Muscle of arm (tissue), 14 donors: Measurements from ENCODE around the gene ZNF132. TPM values are rescaled to one million over a fixed set of nuclear protein-coding genes. Genes with fewer than 3 reads are reported as not detected.
"Not testable (repeated sequence)": the region's sequence is repeated elsewhere in the genome, so short reads cannot be mapped to it uniquely, and the experiment has no call there.

Experiments used
- DNase-seq: peaks from one replicate; pipeline ENCODE4 v3.0.0-alpha.2; 2013
- long read RNA-seq, 11 donors: transcript quantifications; one replicate each; lab custom pipeline, GENCODE V29; 2026
- polyA plus RNA-seq, 12 donors: library from polyadenylated mRNA; unstranded; fragments of 120-200 nt; gene quantifications; one replicate each; pipeline ENCODE4 v1.2.1, GENCODE V29; 2013; ENCODE audit not compliant: insufficient read length in 12 of 12

The ZNF132 gene
- polyA plus RNA-seq = 1 to 10 TPM in 11 of 12 donors, not detected in 1; 3.4 to 6.5 (median 5.3) TPM
- long read RNA-seq, donor 1, transcript ZNF132-202 (1 exons, 2,356 nt) = major isoform, 5 of 5 reads
- long read RNA-seq, donor 1, partial matches to known transcripts = 0 of 5 reads
- long read RNA-seq, donor 1, other reads (novel, unspliced or antisense) = 0 of 5 reads
- long read RNA-seq, donor 2, partial matches to known transcripts = 0 of 4 reads
- long read RNA-seq, donor 2, other reads (novel, unspliced or antisense) = 0 of 4 reads
- long read RNA-seq, donor 3, partial matches to known transcripts = 0 of 1 reads
- long read RNA-seq, donor 3, other reads (novel, unspliced or antisense) = 0 of 1 reads
- long read RNA-seq, donor 4, partial matches to known transcripts = 0 of 2 reads
- long read RNA-seq, donor 4, other reads (novel, unspliced or antisense) = 0 of 2 reads
- long read RNA-seq, donor 5, partial matches to known transcripts = 0 of 5 reads
- long read RNA-seq, donor 5, other reads (novel, unspliced or antisense) = 0 of 5 reads
- long read RNA-seq, donor 6, partial matches to known transcripts = 0 of 1 reads
- long read RNA-seq, donor 6, other reads (novel, unspliced or antisense) = 0 of 1 reads
- long read RNA-seq, donor 7, partial matches to known transcripts = 0 of 3 reads
- long read RNA-seq, donor 7, other reads (novel, unspliced or antisense) = 0 of 3 reads
- long read RNA-seq, donor 8, partial matches to known transcripts = 0 of 4 reads
- long read RNA-seq, donor 8, other reads (novel, unspliced or antisense) = 0 of 4 reads
- long read RNA-seq, donor 9, partial matches to known transcripts = 0 of 2 reads
- long read RNA-seq, donor 9, other reads (novel, unspliced or antisense) = 0 of 2 reads
- long read RNA-seq, donor 10, partial matches to known transcripts = 0 of 4 reads
- long read RNA-seq, donor 10, other reads (novel, unspliced or antisense) = 0 of 4 reads
- long read RNA-seq, donor 11 = 0 reads

DNA sequence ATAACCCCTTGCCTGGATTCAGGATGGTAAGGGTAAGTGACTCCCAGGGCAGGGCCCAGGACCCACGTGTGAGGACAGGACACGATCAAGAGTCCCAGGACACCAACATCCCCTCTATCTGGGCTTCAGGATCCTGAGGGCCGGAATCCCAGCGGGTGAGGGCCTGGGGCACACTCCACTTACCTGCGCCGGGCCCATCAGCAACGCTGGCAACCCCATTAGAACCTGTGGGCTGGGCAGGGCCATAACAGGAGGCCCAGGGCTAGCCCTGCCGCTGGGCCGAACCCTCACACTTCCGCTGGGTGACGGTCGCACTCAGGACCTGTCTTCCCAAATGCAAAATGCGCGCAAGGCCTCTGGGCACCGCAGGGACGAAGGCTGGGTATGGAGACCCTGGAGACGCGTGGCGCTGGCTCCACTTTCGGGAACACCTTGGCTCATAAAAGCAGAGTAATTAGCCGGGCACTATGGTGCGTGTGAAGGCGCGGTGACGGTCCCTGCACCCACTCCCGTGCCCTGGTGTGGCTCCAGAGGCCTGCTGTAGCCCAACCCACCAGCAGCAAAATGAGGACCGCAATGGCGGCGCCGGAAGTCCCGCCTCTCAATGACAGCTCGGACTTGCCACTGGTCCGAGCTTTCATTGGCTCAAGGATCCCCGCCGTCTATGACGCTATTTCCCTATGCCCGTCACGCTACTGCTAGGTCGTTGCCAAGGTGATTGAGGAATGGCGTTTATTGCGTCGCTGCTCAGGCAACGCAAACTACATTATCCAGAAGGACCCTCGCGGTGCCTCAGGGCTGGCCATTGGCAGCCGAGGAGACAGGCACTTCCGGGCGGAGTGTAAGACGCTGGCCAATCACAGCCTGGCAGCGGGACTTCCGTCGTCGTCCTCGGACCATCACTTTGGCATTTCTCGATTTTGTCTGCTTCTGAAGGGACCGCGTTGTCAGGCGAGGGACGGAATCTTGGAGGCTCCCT, at the start of gene ZNF132:
Gene ZNF132 (minus strand): TSS at position 578 of the 979 bp plus-strand sequence. CDS start 332 bp downstream, at position 246.
- DNase-seq = peak; percentile 99

GRCh38 chr19:58484349-58484748, 44.4 kb upstream of the ZNF132 start:
- not testable (repeated sequence) for DNase-seq

DNA sequence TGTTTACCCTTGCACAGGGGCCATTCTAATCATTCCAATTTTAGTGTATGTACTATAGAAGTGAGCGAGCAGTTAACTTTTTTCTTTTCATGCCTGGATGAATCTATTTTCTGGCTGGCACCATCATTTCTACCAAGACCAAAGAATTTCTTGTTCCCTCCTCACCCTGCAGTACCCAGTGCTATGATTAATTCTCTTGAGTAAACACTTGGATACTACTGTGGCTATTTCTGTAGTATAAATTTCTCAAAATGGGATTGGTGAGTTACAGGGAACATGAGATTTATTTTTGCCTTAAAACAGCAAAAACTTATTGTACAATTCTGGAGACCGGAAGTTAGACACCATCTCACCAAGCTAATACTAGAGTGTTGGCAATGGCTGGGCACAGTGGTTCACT, 43.8 kb upstream of the ZNF132 start:
- DNase-seq = no peak

GRCh38 chr19:58482372-58482771, 42.4 kb upstream of the ZNF132 start:
- DNase-seq = no peak

DNA sequence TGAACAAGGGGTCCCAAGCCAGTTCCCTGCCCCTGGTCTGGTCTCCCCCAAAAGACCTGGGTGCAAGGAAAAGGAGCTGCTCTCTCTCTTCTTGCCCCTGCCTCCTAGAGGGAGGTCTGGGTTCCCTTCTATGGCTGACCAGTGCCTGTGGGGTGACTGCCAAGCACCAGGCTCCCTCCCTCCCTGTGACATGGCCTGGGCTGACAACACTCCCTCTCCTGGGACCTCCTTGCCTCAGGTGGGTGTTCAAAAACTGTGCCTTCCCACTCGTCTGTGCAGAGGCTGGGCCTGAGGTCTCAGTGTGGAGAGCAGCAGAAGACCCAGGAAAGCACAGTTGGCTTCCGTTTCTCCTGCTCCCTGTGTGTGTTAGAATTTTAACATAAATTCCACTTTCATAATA, 40.9 kb upstream of the ZNF132 start:
- no peak for DNase-seq

GRCh38 chr19:58480481-58480830, 40.5 kb upstream of the ZNF132 start:
- DNase-seq = no peak

GRCh38 chr19:58479736-58480480, 40.0 kb upstream of the ZNF132 start:
- no peak for DNase-seq

- no peak for DNase-seq
Measured at GRCh38 chr19:58479303-58479702, 39.4 kb upstream of the ZNF132 start.

DNA sequence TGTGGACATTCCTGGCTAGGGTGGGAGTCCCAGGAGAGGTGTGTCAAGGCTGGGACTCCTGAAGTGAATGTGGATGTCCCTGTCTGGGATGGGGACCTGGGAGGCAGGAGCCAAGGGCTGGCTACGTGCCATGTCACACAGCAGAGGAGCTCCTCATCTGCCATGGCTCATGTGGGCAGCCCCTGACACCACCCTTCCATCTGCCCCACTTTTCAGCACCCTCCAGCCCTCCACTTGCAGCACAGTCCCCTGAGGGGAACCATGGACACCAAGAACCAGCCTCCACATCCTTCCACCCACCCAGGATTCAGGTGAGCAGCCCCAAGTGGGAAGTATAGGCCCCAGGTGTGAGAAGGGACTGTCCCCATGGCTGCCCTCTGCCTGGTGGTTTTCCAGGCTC, 37.9 kb upstream of the ZNF132 start:
- DNase-seq = no peak

DNA sequence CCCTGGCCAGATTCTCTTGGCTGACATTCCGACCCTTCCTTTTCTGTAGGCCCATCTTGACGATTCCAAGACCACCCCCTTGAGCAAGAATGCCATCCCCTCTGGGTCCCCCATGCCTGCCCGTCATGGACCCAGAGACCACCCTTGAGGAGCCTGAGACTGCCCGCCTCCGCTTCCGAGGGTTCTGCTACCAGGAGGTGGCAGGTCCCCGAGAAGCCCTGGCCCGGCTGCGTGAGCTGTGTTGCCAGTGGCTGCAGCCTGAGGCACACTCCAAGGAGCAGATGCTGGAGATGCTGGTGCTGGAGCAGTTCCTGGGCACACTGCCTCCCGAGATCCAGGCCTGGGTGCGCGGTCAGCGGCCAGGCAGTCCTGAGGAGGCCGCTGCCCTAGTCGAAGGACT, 37.2 kb upstream of the ZNF132 start:
- DNase-seq = no peak

DNA sequence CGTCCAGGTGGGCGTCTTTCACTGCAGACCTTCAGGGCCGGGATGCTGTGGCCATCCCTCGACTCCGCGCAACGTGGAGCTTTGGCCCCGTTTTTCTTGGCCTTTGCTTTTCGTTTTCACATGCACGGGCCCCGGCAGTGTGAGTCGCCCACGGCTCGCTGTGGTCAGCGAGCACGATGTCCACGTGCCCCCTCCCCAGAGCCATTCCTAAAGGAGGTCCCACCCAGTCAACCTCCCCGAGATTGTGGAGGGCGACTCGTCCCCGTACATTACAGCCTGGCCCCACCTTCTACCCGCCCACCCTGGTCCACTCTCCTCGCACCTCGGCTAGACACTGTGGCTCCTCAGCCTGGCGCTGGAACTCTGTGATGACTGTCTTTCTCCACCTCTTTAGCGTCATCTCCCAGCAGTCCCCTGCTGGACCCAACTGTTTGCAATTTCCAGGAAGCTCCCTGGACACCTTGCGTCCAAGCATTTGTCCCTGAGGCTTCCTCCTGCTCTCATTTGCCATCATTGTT, 36.6 kb upstream of the ZNF132 start:
- DNase-seq = peak; percentile 34

DNA sequence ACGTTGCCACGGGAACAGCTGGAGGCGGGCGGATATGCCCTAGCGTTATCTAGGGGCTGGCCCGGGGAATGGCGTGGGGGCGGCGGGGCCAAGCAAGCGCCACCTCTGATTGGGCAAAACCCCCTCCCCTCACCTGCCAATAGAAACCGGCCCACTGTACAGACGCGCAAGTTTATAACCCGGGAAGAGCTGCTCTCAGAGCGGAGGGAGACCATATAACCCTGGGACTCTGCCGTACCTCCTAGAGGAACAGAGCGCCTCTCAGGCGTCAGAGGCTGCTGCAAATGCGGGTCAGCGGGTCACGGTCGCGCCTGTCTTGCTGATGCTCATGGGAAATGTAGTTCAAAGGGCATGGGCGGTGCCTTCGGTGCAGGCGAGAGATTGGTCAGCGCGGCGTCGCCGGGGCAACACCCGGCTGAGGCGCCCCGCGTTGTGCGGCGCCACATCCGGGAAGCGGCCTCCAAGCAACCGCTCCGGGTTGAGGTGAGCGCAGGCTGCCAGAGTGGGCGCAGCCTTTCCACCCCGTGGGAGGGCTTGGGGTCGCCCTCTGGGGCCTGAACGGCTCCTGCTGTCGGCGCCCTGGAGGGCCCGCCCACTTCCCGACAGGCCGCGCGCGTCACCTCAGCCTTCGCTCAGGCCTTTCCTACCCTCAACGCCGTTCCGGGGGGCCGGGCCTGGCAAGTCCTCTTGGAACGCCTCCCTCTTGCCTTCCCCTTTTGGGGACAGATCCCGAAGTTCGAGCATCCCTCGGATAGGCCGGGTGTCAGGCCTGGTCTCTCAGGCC, 36.0 kb upstream of the ZNF132 start, which contains the start of gene ZNF446:
Gene ZNF446 (plus strand): TSS at position 639 of the 784 bp plus-strand sequence. CDS start 867 bp downstream, outside the sequence.
- DNase-seq = peak; percentile 97

GRCh38 chr19:58474997-58475713, 35.2 kb upstream of the ZNF132 start:
- no peak for DNase-seq

DNA sequence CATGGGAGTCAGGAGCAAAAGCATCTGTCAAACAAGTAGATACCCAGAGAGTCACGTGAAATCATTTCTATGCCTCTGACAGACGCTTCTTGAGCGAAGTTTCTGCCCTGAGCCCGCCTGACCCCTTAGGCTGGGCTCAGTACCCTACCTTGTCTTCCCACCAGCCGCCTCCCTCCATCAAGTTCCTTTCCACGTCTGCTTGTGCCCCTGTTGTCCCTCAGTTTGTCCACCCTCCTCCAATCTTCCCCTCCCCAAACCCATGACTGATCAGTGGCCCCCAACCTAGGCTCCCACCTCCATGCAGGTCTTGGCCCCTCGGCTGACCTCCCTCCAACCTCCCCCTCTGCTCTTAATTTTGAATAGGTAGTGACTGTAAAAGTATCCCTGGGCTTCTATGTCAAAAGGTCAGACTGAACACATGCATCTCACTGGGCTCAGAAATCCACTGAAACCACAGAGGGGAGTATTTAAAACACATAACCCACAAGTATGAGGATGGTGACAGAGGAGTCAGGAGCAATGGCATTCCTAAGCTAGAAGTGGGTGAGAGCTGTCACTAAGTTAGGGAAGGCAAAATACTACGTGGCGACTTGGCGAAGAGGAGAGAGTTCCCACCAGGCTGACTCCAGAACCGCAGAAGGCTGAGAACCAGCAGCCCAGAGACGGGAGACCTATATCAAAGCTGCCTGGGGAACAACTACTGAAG, 34.5 kb upstream of the ZNF132 start:
- DNase-seq = no peak

GRCh38 chr19:58473775-58474174, 33.8 kb upstream of the ZNF132 start:
- DNase-seq = no peak

- no peak for DNase-seq
Measured at GRCh38 chr19:58471736-58472135, 31.8 kb upstream of the ZNF132 start.

DNA sequence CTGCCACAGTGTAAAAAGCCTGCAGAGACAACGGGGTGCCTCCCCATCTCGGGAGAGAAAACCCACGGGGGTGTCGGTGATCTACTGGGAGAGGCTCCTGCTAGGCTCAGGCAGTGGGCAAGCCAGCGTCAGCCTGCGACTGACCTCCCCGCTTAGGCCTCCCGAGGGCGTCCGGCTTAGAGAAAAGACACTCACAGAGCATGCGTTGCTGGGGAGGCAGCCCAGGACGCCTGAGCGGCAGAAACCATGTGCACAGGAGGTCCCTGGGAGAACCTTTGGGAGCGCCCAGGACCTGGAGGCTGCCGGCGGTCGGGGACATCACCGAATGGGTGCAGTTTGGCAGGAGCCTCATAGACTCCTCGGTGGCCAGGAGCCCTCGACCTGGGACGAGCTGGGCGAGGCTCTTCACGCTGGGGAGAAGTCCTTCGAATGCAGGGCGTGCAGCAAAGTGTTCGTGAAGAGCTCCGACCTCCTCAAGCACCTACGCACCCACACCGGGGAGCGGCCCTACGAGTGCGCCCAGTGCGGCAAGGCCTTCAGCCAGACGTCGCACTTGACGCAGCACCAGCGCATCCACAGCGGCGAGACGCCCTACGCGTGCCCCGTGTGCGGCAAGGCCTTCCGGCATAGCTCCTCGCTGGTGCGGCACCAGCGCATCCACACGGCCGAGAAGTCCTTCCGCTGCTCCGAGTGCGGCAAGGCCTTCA, 31.0 kb upstream of the ZNF132 start:
- not testable (repeated sequence) for DNase-seq
